ENCODE results near the gene MBTD1.
"Not testable (repeated sequence)": the region's sequence is repeated elsewhere in the genome, so short reads cannot be mapped to it uniquely, and the experiment has no call there.

MBTD1 gene

DNA sequence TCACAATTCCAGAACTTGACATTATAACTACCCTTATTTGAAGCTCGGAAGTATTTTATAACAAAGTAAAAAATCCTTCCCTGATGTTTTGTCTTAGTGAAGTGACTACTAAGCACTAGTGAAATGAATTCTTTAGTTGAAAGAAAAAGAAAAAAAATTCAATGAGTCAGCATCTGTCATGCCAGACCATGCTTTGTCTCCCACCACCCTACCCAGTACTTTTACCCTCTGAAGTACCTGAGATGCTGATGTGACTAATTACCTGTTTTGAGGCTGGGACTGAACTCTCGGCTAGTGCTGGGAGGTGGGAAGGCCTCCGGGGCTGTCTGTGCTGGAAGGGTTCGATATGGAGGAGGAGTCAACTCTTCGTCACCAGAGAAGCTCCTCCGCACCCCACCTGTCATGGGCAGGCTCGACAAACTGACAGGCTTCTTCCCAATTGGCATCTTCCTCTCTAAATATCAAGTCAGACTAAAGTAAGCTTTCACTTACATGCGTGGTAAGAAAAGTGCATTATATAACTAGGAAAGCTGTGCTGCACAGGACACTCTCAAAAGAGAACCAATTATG, 74.0 kb downstream of the MBTD1 start:
- DNase-seq = no peak

DNA sequence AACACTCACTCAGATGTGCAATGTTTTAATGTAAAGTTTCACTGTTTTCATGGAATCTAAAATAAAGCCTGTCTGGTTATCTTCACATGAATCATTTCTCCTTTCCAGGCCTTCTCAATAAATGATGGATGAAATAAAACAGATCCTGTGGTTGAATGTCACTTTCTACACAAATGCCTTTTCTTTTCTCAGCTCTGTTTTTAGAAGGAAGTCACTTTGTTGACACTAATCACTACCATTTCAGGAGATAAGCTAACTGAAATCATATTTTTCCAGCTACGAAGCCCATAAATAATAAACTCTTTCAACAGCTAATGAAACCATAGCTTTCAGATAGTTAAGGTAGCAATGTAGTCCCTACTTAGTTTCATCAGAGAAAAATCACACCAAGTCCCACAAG, 75.7 kb downstream of the MBTD1 start:
- DNase-seq = no peak

DNA sequence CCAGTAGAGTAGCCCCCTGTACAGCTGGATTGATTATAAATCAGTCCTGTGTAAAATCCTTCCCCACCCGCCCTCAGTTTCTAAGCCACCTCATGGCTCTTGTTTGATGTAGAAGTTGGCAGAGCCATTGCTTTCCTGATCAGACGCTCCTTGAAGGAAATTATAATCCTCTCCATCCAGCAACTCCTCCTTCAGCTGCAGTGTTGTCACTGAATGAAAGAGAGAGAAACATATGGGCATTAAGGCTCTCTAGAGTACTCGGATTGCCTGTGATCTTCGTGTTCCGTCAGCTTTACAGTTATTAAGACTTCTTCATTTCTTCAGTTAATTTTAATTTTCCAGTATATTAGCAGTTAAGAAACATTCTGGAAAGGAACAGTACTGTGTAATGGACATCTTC, 79.4 kb downstream of the MBTD1 start:
- no peak for DNase-seq

DNA sequence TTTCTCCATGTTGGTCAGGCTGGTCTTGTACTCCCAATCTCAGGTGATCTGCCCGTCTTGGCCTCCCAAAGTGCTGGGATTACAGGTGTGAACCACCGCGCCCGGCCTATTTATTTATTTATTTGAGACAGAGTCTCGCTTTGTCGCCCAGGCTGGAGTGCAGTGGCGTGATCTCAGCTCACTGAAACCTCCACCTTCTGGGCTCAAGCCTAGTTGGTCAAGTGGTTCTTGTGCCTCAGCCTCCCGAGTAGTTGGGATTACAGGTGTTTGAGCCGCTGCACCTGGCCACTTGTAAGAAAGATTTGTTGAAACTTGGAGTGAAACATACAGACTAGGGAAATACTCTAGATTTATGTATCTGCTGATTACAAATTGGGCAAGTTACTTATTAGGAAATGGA, 87.8 kb downstream of the MBTD1 start:
- DNase-seq = not testable (repeated sequence)

DNA sequence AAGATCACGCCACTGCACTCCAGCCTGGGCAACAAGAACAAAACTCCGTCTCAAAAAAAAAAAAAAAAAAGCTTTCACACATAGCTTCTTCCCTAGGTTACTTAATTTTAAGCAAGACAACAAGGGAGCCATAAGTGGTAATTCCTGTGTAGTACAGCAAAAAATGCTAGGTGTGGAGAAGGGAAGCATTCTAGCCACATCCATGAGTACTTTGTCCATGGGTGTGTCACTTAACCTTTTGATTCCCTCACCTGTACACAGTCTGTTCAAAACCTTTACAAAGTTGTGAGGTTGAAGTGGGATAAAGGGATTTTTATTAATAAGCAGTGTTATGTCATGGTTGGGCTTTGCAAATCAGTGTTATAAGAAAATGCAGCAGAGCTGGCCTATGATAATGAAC, 89.1 kb downstream of the MBTD1 start:
- no peak for DNase-seq

DNA sequence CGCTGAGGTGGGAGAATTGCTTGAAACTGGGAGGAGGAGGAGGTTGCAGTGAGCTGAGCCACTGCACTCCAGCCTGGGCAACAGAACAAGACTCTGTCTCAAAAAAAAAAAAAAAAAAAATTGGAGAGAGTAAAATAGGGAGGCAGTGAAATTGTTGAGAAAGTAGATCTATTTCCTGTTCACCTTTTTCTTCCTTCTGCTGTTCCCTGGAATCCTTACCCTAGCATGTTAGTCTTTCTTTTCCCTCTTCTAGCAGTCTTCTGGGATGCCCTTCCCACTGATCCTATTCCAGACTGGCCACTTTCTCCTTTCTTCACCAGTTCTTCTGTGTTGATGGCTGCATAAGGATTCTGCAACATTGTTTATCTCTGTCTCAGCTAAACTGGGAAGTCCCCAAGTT, 90.5 kb downstream of the MBTD1 start:
- no peak for DNase-seq

DNA sequence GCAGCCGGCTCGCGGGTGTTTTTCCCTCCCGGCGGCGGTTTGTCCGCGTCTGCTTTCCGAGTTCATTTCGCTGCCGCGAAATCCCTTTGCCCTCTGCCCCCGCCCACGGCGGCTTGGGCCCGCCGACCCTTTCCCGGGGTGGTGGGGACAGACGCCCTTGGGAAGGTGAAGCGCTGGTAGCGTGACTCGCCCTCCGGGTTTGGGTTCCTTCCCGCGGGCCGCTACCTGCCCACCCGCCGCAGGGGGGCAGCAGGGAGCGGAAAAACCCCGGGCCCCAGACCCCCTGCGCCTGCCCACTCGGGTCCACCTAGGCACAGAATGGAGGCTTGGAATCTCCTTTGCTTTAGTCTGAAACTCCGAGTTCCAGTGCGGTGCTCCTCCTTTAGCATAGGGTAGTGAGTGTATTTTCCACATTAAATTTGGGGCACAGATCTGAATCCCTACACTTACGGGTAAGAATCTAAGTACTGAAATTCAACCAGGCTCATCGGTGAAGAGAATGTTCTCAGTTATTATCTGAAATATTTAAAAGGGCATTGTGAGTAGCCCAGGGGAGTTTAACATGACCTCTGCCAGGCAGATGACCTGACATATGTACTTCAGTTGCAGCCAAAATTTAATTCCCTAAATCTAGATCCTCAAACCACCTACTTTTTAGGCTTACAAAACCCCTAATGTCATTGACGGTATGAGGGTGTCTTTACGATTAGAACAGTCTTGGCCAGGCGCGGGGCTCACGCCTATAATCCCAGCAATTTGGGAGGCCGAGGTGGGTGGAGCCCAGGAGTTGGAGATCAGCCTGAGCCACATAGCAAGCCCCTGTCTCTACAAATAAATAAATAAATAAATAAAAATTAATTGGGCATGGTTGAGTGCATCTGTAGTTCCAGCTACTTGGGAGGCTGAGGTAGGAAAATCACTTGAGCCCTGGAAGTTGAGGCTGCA, 92.6 kb downstream of the MBTD1 start:
- DNase-seq = no peak

DNA sequence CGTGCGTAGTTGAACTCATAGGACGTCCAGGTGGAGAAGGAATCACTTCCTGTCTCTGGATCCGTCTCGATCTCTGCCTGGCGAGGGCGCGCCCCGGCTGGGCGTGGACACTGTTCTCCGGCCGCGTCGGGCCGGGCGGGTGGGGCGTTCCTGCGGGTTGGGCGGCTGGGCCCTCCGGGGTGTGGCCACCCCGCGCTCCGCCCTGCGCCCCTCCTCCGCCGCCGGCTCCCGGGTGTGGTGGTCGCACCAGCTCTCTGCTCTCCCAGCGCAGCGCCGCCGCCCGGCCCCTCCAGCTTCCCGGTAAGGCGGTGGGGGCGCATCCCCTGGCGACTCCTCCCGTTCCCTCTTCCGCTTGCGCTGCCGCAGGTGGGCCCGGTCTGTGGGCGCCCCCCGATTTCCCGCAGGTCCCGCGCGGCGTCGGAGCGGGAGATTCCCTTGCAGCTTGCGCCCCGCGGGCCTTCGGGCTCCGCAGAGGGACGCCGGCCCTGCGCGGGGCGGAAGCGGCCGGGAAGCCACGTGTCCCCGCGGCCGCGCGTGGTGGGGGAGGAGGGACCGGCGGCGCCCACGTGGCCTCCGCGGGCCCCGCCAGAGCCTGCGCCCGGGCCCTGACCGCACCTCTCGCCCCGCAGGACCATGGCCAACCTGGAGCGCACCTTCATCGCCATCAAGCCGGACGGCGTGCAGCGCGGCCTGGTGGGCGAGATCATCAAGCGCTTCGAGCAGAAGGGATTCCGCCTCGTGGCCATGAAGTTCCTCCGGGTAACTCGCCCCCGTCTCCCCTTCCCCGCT, 93.5 kb downstream of the MBTD1 start, which contains the start of gene NME2:
Gene NME2 (plus strand): TSS at position 214 of the 789 bp plus-strand sequence. CDS start 420 bp downstream, at position 634.
- no peak for DNase-seq

DNA sequence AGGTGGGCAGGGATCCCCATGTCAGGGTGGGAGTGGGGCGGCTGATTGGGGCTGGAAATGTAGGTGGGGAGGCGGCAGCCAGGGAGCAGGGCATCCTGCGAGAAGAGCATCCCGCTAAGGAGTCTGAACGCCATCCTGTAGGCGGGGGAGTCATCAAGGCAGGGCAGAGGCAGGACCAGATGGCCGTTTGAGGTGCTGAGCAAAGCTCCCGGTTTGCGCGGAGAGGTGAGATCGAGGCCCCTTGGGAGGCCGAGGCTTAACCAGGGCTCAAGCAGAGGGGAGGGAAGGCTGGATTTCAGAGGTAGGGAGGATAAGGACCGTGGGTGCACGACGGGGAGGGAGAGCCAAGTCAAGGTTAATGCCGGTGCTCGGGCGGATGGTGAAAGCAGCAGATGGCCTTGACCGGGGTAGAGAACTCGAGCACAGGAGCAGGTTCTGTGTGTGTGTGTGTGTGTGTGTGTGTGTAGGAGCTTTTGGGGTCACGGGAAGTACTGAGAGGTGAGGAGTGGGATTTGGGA, 94.1 kb downstream of the MBTD1 start:
- no peak for DNase-seq

DNA sequence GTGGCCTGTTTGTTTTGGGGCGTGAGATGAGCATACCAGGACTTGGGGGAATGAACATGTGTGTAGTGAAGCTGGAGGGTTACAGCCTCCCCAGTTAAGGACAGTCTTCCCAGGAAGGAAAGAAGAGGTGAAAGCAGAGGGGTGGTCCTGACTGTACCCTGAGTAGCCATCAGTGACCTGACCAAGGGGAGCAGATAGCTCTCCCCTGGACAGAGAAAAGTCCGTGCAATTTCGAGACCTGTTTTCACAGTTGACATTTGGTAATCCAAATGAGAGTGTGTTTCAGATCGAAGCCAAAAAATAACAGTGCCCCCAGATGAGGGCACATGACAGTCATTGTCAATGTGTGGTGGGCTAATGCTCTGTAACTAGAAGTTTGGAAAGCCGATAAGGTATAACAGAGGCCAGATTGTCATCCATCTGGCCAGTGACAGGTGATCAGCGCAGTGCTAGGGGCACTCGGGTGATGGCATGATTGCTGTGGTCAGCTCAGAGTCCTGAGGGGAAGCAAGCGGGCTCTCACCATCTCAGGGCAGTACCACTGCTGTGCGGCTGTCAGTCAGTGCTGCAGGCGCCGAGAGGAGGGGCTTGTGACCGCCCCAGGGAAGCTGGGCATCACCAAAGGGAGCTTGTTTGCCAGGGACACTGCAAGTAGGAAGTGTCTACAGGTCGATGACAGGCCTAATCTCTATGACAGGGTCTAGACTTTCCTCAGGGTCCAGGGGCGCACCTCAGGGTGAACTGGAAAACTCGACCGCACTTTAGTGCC, 94.8 kb downstream of the MBTD1 start:
- no peak for DNase-seq

DNA sequence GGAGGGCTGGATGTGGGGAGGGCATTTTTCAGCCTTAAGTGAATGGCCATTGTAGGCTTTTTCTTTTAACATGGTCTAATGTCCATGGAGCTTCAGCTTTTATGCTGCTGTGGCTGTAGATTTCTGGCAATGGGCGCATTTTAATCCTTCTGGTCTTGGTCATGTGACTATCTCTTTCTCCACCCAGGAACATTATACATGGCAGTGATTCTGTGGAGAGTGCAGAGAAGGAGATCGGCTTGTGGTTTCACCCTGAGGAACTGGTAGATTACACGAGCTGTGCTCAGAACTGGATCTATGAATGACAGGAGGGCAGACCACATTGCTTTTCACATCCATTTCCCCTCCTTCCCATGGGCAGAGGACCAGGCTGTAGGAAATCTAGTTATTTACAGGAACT, 98.3 kb downstream of the MBTD1 start:
- DNase-seq = no peak

DNA sequence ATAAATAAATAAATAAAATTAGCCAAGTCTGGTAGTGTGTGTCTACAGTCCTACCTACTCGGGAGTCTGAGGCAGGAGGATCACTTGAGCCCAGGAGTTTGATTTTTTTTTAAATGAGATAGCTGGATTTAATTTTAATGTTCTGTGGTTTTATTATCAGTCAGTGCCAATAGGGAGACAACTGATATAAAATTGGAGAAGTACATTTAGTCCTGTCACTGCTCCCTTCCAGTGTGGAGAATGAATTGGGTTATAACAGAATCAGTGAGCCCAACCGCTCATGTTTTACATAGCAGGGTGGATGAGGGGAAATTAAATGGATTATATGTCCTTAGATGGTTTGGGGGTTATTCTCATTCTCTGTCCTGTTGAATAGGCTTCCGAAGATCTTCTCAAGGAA, 100.2 kb downstream of the MBTD1 start:
- DNase-seq = no peak

DNA sequence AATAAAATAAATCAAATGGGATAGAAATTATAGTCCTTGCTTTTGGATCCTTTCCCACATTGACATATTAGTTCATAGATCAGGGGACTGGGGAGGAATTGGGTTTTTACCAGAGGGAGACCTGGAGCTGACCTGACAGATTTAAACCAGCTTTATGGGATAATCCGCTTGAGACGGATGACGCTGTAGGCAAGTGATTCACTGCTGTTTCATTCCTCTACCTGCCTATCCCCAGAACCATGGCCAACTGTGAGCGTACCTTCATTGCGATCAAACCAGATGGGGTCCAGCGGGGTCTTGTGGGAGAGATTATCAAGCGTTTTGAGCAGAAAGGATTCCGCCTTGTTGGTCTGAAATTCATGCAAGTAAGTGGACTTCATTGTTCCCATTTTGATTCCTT, 104.4 kb downstream of the MBTD1 start:
- no peak for DNase-seq

DNA sequence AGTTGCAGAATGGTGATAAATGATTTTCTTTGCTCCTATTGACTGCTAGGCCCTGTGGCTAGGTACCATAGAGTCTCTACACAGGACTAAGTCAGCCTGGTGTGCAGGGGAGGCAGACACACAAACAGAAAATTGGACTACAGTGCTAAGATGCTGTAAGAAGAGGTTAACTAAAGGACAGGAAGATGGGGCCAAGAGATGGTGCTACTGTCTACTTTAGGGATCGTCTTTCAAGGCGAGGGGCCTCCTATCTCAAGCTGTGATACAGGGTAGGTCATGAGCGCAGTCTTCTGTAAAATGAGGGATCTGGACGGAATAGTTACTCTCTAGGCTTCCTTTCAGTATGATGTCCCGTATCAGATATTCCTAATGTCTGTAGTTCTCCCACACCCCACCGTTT, 105.7 kb downstream of the MBTD1 start:
- no peak for DNase-seq

DNA sequence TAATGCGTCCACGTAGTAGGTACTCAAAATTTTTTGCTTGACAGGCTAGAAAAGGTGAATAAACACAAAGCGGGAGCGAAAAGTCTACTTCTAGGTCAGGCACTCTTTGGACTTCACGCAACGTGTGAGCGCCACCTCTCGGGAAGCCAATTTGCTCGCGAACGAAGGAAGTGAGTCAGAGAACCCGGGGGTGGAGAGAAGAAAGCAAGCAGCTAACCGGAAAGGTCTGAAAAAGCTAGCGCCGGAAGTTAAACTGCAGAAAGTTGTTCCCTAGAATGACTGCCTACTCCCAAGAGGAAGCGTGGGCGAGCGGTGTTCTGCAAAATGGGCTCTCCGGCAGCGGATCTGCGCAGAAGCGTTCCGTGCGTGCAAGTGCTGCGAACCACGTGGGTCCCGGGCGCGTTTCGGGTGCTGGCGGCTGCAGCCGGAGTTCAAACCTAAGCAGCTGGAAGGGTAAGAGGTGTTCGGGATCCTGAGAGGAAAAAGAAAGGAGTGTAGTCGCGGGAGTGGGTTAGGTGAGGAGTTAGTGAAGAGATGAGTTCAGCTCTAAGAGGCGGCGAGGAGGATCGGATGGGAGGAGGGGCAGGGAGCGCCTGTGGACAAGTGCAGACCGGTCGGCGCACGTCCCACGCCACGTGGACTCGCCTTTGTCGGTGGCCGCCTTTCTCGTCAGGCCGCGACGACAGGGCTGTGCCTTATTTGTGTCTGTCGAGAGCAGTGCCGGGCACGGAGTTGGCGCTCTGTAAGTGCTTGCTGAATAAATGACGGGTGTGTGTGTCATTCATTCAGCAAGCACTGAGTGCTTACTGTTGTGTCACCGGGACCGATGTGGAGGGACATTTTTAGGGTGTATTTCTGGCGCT, 106.4 kb downstream of the MBTD1 start, which contains the start of gene NME1:
Gene NME1 (plus strand): TSS at position 350 of the 863 bp plus-strand sequence. CDS start 2,096 bp downstream, outside the sequence.
- peak; percentile 92 for DNase-seq

DNA sequence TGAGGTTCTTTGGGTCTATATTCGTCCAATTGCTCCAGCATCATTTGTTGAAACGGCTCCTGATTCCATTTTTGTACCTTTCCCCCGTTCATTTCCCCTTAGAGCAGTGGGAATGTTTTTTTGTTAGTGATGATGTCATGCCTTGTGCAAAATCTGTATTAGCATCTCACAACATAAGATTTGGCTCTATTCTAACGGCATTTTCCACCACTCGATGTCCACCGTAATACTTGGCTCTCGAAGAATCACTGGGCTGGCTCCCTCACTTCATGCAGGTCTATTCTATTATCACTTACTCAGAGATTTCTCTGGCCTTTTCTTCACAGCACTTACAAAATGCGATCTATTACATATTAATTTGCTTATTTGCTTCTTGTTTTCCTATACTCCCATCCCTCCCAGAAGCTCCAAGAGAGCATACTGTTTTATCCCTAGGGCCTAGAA, 107.1 kb downstream of the MBTD1 start:
- DNase-seq = no peak

DNA sequence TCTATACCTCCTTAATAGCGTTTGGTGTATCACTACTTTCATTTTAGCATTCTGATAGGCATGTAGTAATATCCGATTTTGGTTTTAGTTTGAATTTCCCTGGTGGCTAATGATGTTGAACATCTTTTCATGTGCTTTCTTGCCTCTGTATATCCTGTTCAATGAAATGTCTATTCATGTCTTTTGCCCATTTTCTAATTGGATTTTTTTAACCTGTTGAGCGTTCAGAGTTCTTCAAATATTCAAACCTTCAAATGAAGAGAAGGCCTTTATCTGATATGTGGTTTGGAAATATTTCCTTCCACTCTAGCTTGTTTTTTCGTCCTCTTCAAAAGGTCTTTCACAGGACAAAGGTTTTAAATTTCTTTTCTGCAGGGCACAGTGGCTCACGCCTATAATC, 108.9 kb downstream of the MBTD1 start:
- no peak for DNase-seq

DNA sequence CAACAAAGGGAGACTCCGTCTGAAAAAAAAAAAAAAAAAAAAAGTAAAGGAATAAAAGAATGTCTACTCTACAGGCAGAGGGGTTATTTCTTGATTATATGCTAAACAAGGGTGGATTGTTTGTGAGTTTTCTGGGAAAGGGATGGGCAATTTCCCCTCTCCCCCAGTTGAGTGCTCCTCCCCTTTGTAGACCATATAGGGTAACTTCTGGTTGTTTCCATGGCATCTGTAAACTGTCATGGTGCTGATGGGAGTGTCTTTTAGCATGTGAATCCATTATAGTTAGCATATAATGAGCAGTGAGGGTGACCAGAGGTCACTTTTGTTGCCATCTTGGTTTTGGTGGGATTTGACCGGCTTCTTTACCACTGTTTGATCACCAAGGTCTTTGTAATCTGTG, 110.7 kb downstream of the MBTD1 start:
- no peak for DNase-seq

DNA sequence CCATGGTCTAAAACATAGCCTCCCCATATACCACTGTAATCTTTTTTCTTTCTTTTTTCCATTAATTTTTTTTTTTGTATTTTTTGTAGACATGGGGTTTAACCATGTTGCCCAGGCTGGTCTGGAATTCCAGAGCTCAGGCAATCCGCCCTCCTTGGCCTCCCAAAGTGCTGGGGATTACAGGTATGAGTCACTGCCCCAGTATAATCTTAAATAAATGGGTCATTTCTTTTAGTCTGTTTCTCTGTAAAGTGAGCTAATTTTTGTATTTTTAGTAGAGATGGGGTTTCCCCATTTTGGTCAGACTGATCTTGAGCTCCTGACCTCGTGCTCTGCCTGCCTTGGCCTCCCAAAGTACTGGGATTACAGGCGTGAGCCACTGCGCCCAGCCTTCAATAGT, 112.2 kb downstream of the MBTD1 start:
- DNase-seq = no peak

DNA sequence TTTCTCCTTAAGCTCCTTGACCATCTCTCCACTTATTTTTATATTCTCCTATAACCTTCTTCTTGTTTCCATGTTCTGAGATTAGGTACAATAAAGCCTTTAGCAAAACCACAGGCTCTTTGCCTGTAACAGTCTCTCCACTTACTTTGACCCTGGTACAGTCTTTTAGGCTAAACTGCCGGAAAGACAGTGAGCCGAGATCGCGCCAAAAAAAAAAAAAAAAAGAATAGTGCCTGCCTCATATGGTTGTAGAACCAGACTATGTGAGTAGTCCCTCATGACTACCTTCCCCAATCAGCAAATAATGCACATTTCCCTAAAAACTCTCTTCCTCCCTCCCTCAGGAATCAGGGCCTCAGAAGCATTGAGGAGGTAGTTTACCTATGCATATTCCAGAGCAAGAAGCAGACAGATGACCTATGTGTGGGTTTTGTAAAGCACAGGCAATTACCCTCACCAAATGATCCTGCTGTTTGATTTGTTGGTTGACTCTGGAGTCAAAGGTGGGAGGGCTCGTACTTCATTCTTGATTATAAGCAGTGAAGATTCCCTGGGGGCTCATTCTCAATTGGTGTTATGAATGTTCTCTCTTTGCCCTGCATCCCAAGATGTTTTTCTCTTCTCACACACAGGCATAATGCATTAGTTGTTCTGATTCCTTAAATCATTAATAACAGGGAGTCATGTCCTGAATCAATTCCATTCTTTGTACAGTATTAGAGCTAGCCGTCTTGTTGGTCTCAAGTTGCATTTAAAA, 115.4 kb downstream of the MBTD1 start:
- DNase-seq = no peak

DNA sequence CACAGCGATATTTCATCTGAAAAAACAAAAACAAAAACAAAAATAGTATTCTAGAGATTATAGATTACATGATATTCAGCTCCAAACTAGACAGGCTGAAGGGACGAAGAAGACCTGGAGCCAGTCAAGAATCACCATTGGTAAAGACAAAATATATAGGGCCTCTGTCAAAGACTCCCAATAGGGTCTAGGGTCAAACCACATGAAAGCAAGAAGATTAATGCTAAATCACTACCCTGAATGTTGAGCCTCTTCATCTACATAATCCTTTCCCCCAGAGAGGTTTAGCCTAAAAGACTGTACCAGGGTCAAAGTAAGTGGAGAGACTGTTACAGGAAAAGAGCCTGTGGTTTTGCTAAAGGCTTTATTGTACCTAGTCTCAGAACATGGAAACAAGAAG, 117.3 kb downstream of the MBTD1 start:
- no peak for DNase-seq
